ENCODE data around the gene S100B. TPM values are rescaled to one million over a fixed set of nuclear protein-coding genes. Genes with fewer than 3 reads are reported as not detected.

The S100B gene
- total RNA-seq, 2 experiments from 2014 or later, result not detected

DNA sequence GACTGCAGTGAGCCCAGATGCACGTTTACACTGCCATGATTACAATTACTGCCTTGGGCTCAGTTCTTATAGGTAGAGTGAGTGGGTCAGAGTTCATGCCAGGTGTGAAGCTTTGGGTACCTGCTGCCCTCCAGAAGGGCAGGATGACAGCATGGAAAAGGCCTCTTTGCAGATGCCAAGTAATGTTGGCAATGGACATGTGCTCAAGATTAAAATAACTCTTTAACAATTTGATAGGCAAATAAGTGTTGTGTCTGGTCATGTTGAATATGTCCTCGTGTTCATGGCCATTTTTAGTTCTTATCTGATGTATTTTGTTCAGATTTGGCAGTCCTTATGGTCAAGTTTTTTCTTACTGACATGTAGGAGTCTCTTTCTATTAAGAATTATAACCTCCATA is 34.8 kb downstream of the S100B start:
- Mint-ChIP-seq H3K27ac (no peak overlapping the region), H3K27me3 (no peaks in the 10 kb centered on the region), H3K9me3 (ENCODE audit: low read depth) (peaks cover 3% of the 10 kb centered on the region), H3K4me3 (no peak overlapping the region), H3K36me3 (ENCODE audit: low read depth) (peaks cover 64% of the 10 kb centered on the region), H3K4me1 (peaks cover 21% of the 10 kb centered on the region)
- no peak for DNase-seq
- intact Hi-C loops (cut with DNase I, micrococcal nuclease), result no loop called here
- ChIA-PET POLR2A (no interaction called here), CTCF (interaction anchor here (0.9 kb wide), 1 partner anchor 10 kb away, joined by 4 read pairs; no protein-coding TSS in a partner anchor)
- ATAC-seq, result no peak

DNA sequence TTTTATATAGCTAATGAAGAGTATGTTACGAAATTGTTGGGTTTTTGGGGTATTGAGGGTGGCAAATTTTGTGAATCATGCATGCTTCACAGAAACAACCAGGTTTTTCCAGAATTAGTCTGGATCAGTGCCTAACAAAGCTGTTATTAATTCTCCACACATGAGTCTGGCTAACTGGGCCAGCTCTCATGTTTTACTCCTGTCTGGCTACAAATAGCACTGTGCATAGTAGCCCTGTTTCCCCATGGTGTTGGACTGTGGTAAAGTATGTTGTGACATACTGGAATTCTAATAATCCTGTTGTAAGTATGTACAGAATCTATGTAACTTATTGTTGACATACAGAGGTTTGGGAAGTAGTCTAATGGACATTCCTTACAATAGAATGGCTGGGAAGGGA is 35.8 kb downstream of the S100B start:
- CTCF ChIA-PET, result no interaction called here
- POLR2A ChIA-PET, result no interaction called here
- Mint-ChIP-seq H3K27me3 (no peaks in the 10 kb centered on the region), H3K4me1 (peaks cover 15% of the 10 kb centered on the region), H3K36me3 (ENCODE audit: low read depth) (peaks cover 64% of the 10 kb centered on the region), H3K9me3 (ENCODE audit: low read depth) (peaks cover 3% of the 10 kb centered on the region), H3K4me3 (no peak overlapping the region), H3K27ac (no peak overlapping the region)
- ATAC-seq (no peak), DNase-seq (no peak)
- intact Hi-C loops (cut with DNase I, micrococcal nuclease), result loop anchor here in 1 of 2 experiments (5.0 kb wide), 1 partner anchor 37 kb away; no protein-coding TSS in a partner anchor

DNA sequence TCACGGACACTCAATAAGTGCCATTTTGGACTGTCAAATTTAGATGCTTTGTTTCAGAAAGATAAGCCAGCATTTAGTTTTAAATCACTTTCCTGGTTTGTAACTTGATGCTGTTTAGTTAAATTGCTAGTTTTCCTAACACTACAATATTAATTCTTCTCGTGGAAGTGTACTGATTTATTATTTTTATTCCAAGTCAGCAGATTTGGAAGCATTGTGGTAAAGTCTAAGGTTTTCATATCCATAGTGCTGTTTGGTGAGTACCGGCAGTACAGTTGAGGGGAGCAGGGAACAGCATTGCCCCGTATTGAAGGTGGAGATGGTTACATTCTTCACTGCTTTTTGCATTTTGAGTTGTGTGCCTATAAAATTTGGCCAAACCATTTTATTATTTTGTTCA is 36.3 kb downstream of the S100B start:
- peaks cover 62% of the 10 kb centered on the region for H3K36me3 Mint-ChIP-seq (ENCODE audit: low read depth)
- intact Hi-C loops (cut with DNase I, micrococcal nuclease), result loop anchor here in 1 of 2 experiments (5.0 kb wide), 1 partner anchor 36 kb away; no protein-coding TSS in a partner anchor
- peaks cover 15% of the 10 kb centered on the region for H3K4me1 Mint-ChIP-seq
- CTCF ChIA-PET, result no interaction called here
- H3K27me3 Mint-ChIP-seq, result no peaks in the 10 kb centered on the region
- peaks cover 3% of the 10 kb centered on the region for H3K9me3 Mint-ChIP-seq (ENCODE audit: low read depth)
- ATAC-seq, result no peak
- no peak overlapping the region for H3K27ac Mint-ChIP-seq
- POLR2A ChIA-PET, result no interaction called here
- DNase-seq, result no peak
- no peak overlapping the region for H3K4me3 Mint-ChIP-seq

DNA sequence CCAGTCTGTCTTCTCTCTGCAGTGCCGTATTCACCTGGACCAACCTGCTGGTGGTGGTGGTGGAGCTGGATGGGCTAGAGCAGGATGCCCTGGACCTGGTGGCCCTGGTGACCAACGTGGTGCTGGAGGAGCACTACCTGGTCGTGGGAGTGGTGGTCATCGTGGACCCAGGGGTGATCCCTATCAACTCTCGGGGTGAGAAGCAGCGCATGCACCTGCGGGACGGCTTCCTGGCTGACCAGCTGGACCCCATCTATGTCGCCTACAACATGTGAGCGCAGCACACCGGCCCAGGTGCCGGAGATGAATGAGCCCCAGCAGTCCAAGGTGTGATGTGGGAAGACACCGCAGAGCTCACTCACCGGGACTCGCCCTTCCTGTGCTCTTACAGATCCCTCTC is 37.5 kb downstream of the S100B start:
- ChIA-PET POLR2A (no interaction called here), CTCF (interaction anchor here (0.7 kb wide), 1 partner anchor 48 kb away, joined by 3 read pairs; no protein-coding TSS in a partner anchor)
- Mint-ChIP-seq H3K36me3 (ENCODE audit: low read depth) (peaks cover 64% of the 10 kb centered on the region), H3K4me3 (no peak overlapping the region), H3K27me3 (no peaks in the 10 kb centered on the region), H3K4me1 (peaks cover 19% of the 10 kb centered on the region), H3K27ac (no peak overlapping the region), H3K9me3 (ENCODE audit: low read depth) (no peaks in the 10 kb centered on the region)
- intact Hi-C loops (cut with DNase I, micrococcal nuclease), result loop anchor here in 1 of 2 experiments (5.0 kb wide), 1 partner anchor 35 kb away; no protein-coding TSS in a partner anchor
- DNase-seq (no peak), ATAC-seq (no peak)

DNA sequence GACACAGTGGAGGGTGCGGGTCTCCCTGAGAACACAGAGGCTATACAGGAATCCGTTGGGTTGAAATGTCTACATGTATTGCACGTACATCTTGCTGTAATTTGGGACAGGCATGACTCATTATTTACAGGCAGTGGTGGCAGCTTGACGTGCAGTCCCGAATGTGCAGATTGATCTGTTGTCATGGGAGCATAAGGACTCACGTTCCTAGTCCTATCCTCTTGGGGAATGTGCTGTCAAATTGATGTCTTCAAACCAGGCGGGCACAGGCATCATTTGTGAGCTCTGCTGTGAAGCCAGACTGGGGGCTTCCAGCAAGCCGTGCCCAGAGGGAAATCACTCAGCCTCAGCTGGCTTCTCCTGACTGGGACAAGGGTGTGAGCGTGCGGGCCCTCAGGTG is 40.5 kb downstream of the S100B start:
- peaks cover 49% of the 10 kb centered on the region for H3K4me1 Mint-ChIP-seq
- H3K27ac Mint-ChIP-seq, result no peak overlapping the region
- no peaks in the 10 kb centered on the region for H3K27me3 Mint-ChIP-seq
- intact Hi-C loops (cut with DNase I, micrococcal nuclease), result no loop called here
- ATAC-seq, result no peak
- ChIA-PET CTCF (interaction anchor here (0.5 to 0.7 kb wide), 2 partner anchors 27 to 86 kb away, joined by 3 read pairs; no protein-coding TSS in a partner anchor), POLR2A (interaction anchor here (0.9 kb wide), 1 partner anchor 50 kb away, joined by 7 read pairs; no protein-coding TSS in a partner anchor)
- H3K9me3 Mint-ChIP-seq (ENCODE audit: low read depth), result no peaks in the 10 kb centered on the region
- H3K4me3 Mint-ChIP-seq, result no peak overlapping the region
- H3K36me3 Mint-ChIP-seq (ENCODE audit: low read depth), result peaks cover 66% of the 10 kb centered on the region
- no peak for DNase-seq

DNA sequence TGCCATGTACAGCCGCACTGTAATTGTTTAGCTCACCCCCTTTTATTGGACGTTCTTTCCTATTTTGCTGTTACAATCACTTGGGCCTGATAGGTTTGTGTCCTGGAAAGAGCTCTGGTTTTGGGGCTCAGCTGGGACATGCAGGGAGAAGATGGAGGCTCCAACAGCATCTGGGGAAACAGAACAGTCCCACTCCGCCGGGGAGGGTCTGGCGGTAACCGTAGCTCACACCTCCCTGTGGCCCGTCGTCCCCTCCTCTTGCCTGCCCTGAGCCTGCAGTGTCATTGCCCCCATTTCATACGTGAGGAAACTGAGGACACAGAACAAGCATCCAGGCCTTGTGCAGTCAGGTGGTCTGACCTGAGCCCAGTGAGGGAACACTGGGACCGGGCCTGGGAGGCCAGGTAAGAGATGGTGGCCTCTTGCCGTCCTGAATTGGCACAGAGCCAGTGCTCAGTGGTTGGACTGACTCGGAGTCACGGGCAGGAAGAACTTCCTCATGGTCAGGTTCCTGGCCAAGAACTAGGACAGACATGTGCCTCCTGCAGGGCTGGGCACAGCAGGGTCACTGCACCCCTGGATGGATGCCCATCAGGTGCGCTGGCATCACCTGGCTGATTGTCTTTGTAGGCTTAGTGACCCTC is 41.8 kb downstream of the S100B start:
- H3K9me3 Mint-ChIP-seq (ENCODE audit: low read depth), result no peaks in the 10 kb centered on the region
- H3K4me1 Mint-ChIP-seq, result peaks cover 57% of the 10 kb centered on the region
- H3K27ac Mint-ChIP-seq, result no peak overlapping the region
- ATAC-seq, result no peak
- intact Hi-C loops (cut with DNase I, micrococcal nuclease), result no loop called here
- DNase-seq, result no peak
- ChIA-PET CTCF (interaction anchor here (1.0 to 1.2 kb wide), 2 partner anchors 12 to 16 kb away, joined by 3 read pairs; no protein-coding TSS in a partner anchor), POLR2A (no interaction called here)
- peaks cover 59% of the 10 kb centered on the region for H3K36me3 Mint-ChIP-seq (ENCODE audit: low read depth)
- no peaks in the 10 kb centered on the region for H3K27me3 Mint-ChIP-seq
- H3K4me3 Mint-ChIP-seq, result no peak overlapping the region

DNA sequence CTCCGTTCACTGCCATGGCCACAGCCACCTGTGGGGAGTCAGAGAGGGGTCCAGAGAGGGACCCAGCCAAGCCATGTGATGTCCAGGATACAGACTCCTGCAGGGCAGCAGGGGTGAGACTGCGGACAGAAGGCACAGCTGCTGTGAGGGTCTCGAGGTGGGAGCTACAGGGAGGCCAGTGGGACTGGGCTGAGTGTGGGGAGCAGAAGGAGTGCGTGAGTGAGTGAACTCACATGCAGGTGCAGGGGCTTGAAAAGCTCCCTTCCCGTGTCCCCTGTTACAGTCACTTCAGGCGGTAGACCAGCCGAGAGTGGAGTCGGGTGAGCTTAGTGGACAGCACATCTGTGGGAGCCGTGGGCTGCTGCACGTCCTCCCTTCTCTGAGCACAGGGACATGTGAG is 42.4 kb downstream of the S100B start:
- Mint-ChIP-seq H3K36me3 (ENCODE audit: low read depth) (peaks cover 53% of the 10 kb centered on the region), H3K27me3 (no peaks in the 10 kb centered on the region), H3K9me3 (ENCODE audit: low read depth) (no peaks in the 10 kb centered on the region), H3K4me1 (peaks cover 57% of the 10 kb centered on the region), H3K4me3 (no peak overlapping the region), H3K27ac (no peak overlapping the region)
- intact Hi-C loops (cut with DNase I, micrococcal nuclease), result no loop called here
- DNase-seq (no peak), ATAC-seq (no peak)
- CTCF ChIA-PET, result interaction anchor here (1.0 kb wide), 1 partner anchor 11 kb away, joined by 3 read pairs; no protein-coding TSS in a partner anchor
- POLR2A ChIA-PET, result no interaction called here

DNA sequence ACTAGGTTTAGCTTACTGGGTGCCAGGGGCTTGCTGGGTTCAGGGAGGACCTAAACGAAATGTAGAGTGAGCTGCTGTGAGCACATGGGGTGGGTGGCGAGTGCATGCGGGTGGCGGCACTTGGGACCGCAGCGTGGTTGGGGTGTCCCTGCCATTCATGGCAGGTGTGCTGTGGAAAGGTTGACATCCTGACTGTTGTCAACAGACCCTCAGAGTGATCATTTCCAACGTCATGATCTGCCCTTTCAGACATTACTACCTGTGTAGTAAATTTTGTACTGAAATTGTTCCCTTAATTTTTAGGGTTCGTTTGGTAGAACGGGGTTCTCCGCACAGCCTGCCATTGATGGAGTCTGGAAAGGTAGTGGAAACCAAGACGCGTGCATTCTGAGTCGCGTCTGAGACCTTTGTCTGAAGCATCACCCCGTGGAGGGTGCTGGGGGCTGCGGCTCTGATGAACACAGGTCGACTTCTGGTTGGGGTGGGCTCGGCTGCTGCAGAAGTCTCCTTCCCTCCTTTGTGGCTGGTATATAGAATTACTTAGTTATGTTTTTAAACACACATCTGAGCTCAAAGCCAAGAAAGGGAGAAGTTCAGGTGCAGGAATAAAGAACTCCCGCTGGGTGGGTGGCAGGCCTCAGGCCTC is 43.3 kb downstream of the S100B start:
- no peak for ATAC-seq
- Mint-ChIP-seq H3K27ac (peak overlapping the region; percentile 94), H3K36me3 (ENCODE audit: low read depth) (peaks cover 46% of the 10 kb centered on the region), H3K4me3 (no peak overlapping the region), H3K27me3 (no peaks in the 10 kb centered on the region), H3K4me1 (peaks cover 51% of the 10 kb centered on the region), H3K9me3 (ENCODE audit: low read depth) (no peaks in the 10 kb centered on the region)
- intact Hi-C loops (cut with DNase I, micrococcal nuclease), result no loop called here
- no peak for DNase-seq
- CTCF ChIA-PET, result interaction anchor here (0.7 to 0.8 kb wide), 3 partner anchors 11 to 758 kb away, joined by 3 to 4 read pairs (median 3); no protein-coding TSS in a partner anchor
- POLR2A ChIA-PET, result no interaction called here

DNA sequence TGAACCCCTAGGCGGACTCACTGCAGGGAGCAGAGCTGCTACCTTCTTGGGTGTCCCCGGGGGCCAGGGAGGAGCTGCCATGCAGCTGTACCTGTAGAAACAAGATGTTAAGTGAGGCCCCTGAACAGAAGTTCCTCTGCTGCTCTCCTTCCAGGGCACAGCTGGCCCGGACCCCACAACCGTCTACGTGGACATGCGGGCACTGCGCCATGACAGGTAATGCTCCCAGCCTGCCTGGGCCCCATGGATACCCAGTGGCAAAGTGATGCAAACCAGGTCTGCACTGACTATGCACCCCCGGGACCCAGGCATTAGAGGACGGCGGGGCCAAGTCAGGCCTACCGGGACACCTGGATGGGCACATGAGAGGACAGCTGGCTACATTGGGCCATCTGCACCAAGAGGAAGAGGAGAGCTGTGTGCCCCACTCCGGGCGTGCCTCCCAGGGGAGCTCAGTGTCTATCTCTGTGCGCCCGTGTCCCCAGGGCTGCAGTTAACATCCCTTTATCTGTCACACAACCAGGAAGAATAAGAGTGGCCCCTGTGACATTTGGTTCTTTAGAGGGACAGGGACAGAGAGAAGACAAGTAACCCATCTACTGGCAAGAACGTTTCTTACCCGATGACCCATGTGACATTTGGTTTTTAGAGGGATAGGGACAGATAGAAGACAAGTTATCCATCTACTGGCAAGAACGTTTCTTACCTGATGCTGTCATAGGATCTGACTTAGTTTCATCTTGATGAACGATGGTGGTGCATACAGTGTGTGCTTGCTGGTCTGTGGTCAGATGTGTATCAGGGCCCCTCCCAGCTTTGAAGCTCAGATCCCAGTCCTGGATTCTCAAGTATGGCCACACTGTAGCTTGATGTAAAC is 44.1 kb downstream of the S100B start:
- no peak for DNase-seq
- H3K27me3 Mint-ChIP-seq, result no peaks in the 10 kb centered on the region
- ChIA-PET CTCF (interaction anchor here (0.7 to 1.8 kb wide), 7 partner anchors 10 to 757 kb away, joined by 3 to 5 read pairs (median 4); no protein-coding TSS in a partner anchor), POLR2A (no interaction called here)
- intact Hi-C loops (cut with DNase I, micrococcal nuclease), result no loop called here
- no peak for ATAC-seq
- peak overlapping the region; percentile 66 for H3K4me3 Mint-ChIP-seq
- peaks cover 52% of the 10 kb centered on the region for H3K4me1 Mint-ChIP-seq
- H3K36me3 Mint-ChIP-seq (ENCODE audit: low read depth), result peaks cover 46% of the 10 kb centered on the region
- H3K9me3 Mint-ChIP-seq (ENCODE audit: low read depth), result no peaks in the 10 kb centered on the region
- peak overlapping the region; percentile 94 for H3K27ac Mint-ChIP-seq

DNA sequence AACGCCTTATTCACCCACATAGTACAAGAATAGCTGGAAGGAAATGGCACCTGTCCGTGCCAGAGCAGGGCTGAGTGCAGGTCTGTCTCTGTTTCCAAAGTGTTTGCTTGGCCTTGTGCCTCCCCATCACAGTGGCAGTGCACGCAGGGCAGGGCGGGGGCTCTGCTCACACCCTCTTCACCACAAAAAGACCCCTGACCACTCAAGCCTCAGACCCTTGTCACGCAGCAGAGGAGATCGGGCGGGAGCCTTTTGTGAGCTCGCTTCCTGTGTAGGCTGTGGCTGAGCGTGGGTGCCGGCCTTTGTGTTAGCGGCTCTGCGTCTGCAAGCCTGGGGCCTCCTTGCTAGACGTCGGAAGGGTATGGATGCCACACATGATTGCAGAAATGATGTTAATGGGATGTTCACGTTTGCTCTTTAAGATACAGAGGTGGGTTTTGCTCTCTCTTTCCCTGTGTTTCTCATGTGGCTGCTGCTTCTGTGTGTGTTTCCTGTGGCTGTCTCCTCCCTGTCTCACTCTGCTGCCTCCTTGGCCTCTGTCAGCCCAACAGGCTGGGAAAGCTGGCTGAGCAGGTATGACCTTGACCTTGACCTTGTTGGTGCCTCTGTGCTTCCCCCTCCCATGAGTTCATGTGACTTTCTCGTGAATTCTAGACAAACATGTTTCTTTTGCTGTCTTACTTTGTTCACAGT is 45.4 kb downstream of the S100B start:
- Mint-ChIP-seq H3K27me3 (no peaks in the 10 kb centered on the region), H3K27ac (peak overlapping the region; percentile 94), H3K4me3 (peak overlapping the region; percentile 66), H3K9me3 (ENCODE audit: low read depth) (no peaks in the 10 kb centered on the region), H3K4me1 (peaks cover 60% of the 10 kb centered on the region), H3K36me3 (ENCODE audit: low read depth) (peaks cover 44% of the 10 kb centered on the region)
- ChIA-PET POLR2A (interaction anchor here (0.5 to 0.6 kb wide), 2 partner anchors 44 to 75 kb away, joined by 4 to 7 read pairs; no protein-coding TSS in a partner anchor), CTCF (interaction anchor here (0.8 to 1.8 kb wide), 6 partner anchors 8 to 80 kb away, joined by 3 to 5 read pairs (median 4); no protein-coding TSS in a partner anchor)
- intact Hi-C loops (cut with DNase I, micrococcal nuclease), result loop anchor here (1.0 to 5.0 kb wide), 2 partner anchors 76 to 102 kb away; partner anchors contain the start of genes DIP2A (in 1 of the 2) and PRMT2 (in 1 of the 2)
- DNase-seq (peak; percentile 85), ATAC-seq (peak; percentile 90)

All from activated CD4-positive, alpha-beta T cell treated with anti-CD3 and anti-CD28 coated beads for 36 hours (primary cell).